Measurements from ENCODE around the gene LSMEM2.

Gene LSMEM2

DNA sequence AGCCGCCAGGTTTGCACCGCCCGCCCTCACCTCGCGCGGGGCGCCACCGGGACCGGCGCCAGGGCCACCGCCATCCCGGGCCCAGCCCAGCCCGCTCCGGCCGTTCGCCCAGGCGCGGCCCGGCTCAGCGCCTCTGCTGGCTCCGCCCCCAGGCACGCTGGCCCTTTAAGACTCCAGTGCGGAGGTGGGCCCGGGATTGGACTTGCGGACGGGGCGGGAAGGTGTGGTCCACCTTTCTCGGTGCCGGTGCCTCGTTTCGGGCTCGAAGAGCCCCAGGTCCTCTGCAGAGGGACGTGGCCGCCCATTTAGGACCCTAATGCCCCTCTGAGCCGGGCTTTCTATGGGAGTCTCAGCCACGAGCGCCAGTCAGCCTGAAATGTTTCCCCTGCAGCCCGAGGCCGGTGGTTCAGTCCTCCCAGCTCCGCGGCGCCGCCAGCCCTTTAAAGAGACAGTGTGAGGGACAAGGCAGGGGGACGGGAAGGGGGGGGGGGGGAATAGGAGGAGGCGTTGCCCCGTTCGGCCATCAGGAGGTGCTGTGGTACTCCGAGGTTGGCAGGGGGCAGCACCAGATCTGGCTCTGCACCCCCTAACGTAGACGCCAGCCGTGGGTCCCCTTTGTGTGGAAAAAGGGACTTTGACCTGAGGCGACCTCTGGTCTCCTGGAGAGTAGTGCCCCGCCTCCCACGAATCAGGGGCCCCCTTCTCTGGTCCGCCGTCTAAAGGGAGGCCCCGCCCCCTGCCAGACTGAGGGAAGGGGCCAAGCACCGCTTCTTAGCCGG, 42.6 kb downstream of the LSMEM2 start:
- Histone ChIP-seq H3K4me3 (ENCODE audit: low read depth in 1 of 2, low read length in 1 of 2) (peak overlapping the region; percentile 72 to 77), H3K27ac (peak overlapping the region; percentile 95), H3K36me3 (peaks cover 9% of the 10 kb centered on the region), H3K27me3 (no peaks in the 10 kb centered on the region), H3K9me3 (no peaks in the 10 kb centered on the region), H3K4me1 (ENCODE audit: control insufficient read depth in 1 of 2, insufficient read depth in 1 of 2, low read depth in 1 of 2, low read length in 1 of 2) (peaks cover 82 to 95% of the 10 kb centered on the region in 2 experiments)
- TF ChIP-seq, protein P1, sequence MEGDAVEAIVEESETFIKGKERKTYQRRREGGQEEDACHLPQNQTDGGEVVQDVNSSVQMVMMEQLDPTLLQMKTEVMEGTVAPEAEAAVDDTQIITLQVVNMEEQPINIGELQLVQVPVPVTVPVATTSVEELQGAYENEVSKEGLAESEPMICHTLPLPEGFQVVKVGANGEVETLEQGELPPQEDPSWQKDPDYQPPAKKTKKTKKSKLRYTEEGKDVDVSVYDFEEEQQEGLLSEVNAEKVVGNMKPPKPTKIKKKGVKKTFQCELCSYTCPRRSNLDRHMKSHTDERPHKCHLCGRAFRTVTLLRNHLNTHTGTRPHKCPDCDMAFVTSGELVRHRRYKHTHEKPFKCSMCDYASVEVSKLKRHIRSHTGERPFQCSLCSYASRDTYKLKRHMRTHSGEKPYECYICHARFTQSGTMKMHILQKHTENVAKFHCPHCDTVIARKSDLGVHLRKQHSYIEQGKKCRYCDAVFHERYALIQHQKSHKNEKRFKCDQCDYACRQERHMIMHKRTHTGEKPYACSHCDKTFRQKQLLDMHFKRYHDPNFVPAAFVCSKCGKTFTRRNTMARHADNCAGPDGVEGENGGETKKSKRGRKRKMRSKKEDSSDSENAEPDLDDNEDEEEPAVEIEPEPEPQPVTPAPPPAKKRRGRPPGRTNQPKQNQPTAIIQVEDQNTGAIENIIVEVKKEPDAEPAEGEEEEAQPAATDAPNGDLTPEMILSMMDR (IDR thresholded peaks at IDR 0.05): peak; percentile 78

DNA sequence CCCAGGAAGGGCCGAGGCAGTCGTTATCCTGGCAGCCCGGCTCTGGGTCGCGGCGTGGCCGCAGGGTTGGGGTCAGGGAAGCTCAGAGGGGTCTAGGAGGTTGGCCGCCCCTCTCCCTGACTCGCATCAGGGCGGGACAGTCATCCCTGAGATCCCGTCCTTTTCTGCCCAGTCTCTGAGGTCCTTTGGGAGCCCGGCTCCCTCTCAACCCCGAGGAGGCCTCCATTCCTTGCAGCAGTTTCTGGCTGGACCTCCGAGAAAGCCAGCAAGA, 43.2 kb downstream of the LSMEM2 start:
- peaks cover 87 to 94% of the 10 kb centered on the region in 2 experiments for H3K4me1 ChIP-seq (ENCODE audit: control insufficient read depth in 1 of 2, insufficient read depth in 1 of 2, low read depth in 1 of 2, low read length in 1 of 2)
- TF ChIP-seq, protein P1 (IDR thresholded peaks at IDR 0.05): no peak
- H3K36me3 ChIP-seq: peaks cover 6% of the 10 kb centered on the region
- H3K9me3 ChIP-seq: no peaks in the 10 kb centered on the region
- peak overlapping the region; percentile 72 to 77 for H3K4me3 ChIP-seq (ENCODE audit: low read depth in 1 of 2, low read length in 1 of 2)
- peak overlapping the region; percentile 95 for H3K27ac ChIP-seq
- H3K27me3 ChIP-seq: no peaks in the 10 kb centered on the region

GRCh38 chr3:50322386-50323091, 43.7 kb downstream of the LSMEM2 start, which contains the start of gene HYAL2:
HYAL2 (minus strand) TSS chr3:50322745; CDS start chr3:50320489, 2,256 bp downstream.
- peaks cover 6% of the 10 kb centered on the region for H3K36me3 ChIP-seq
- TF ChIP-seq, protein P1 (IDR thresholded peaks at IDR 0.05): no peak
- no peaks in the 10 kb centered on the region for H3K9me3 ChIP-seq
- H3K27ac ChIP-seq: peak within 1 kb of the TSS; percentile 95
- peaks cover 92 to 96% of the 10 kb centered on the region in 2 experiments for H3K4me1 ChIP-seq (ENCODE audit: control insufficient read depth in 1 of 2, insufficient read depth in 1 of 2, low read depth in 1 of 2, low read length in 1 of 2)
- peak within 1 kb of the TSS; percentile 72 to 77 for H3K4me3 ChIP-seq (ENCODE audit: low read depth in 1 of 2, low read length in 1 of 2)
- no peaks in the 10 kb centered on the region for H3K27me3 ChIP-seq

DNA sequence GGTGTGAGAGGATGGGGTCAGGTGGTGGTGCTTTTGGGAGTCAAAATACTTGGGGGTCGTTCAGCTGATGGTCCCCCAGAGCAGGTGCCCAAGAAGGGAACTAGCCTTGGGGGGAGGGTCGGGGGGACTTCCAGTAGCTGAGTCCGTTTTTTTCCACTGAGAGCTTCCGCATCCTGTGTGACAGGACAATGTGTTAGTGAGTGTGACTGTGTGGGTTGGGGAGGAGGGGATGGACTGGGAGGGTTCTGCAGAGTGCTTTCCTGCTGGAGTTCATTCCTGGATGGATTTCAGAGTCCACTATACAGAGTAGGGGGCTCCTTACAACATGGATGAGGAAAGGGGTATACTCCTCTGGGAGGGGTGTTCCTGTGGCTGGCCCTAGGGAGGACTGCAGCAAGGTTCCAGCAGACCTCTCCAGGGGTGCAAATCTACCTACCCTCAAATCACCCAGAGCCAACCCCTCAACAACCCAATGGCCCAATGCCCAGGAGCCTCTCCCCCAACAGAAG, 44.3 kb downstream of the LSMEM2 start:
- Histone ChIP-seq H3K36me3 (peaks cover 6% of the 10 kb centered on the region), H3K27me3 (no peaks in the 10 kb centered on the region), H3K4me3 (ENCODE audit: low read depth in 1 of 2, low read length in 1 of 2) (peak overlapping the region; percentile 72 to 77), H3K9me3 (no peaks in the 10 kb centered on the region), H3K27ac (peak overlapping the region; percentile 95), H3K4me1 (ENCODE audit: control insufficient read depth in 1 of 2, insufficient read depth in 1 of 2, low read depth in 1 of 2, low read length in 1 of 2) (peaks cover 89 to 94% of the 10 kb centered on the region in 2 experiments)
- TF ChIP-seq, protein P1 (IDR thresholded peaks at IDR 0.05): no peak

DNA sequence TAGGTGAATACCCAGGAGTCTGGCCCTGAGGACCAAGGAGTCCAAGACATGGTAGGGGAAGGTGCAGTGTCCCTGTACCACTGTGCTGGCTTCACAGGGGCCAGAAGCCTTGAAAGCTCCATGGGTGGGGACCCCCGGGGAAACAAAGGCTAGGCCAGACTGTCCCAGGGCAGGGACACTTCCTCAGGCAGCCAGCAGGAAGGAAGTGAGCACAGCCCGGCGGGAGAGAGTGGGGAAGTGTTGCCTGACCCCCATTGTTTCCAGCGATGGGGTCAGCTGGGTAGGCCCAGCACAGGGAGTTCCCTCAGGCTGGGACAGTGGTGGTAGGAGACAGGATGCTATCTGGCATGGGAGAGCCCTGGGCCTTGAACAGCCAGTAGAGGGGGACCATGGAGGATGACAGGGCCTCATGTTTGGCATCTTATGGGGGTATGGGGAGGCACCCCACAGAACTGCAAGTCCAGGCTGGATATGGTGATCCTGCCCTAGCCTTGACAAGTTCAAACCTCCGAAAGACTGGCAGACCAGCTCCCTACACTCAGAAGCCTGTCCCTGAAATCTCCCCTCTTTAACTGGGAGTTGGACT, 44.8 kb downstream of the LSMEM2 start:
- H3K36me3 ChIP-seq: peaks cover 6% of the 10 kb centered on the region
- peaks cover 89 to 94% of the 10 kb centered on the region in 2 experiments for H3K4me1 ChIP-seq (ENCODE audit: control insufficient read depth in 1 of 2, insufficient read depth in 1 of 2, low read depth in 1 of 2, low read length in 1 of 2)

More for the DNA sequence above, 44.8 kb downstream of the LSMEM2 start:
- Histone ChIP-seq H3K9me3 (no peaks in the 10 kb centered on the region), H3K4me3 (ENCODE audit: low read depth in 1 of 2, low read length in 1 of 2) (peak overlapping the region; percentile 72 to 77), H3K27me3 (no peaks in the 10 kb centered on the region), H3K27ac (peak overlapping the region; percentile 95)
- TF ChIP-seq, protein P1 (IDR thresholded peaks at IDR 0.05): no peak

Data from neutrophil (primary cell).